Vagina (tissue), 2 donors: ENCODE measurements around the gene GREB1. TPM values are rescaled to one million over a fixed set of nuclear protein-coding genes. Genes with fewer than 3 reads are reported as not detected.

Source experiments
- DNase-seq, 2 donors: peaks; one replicate each; pipeline ENCODE4 v3.0.0-alpha.2; 2017; ENCODE audit errors: extremely low spot score in 2 of 2
- H3K27ac ChIP-seq: fragments of 200-600 bp; sonication (generic); one replicate; pipeline ENCODE4 v1.5.1; 2019
- H3K27me3 ChIP-seq: fragments of 200-600 bp; sonication (generic); one replicate; pipeline ENCODE4 v1.5.1; 2019
- H3K36me3 ChIP-seq, 2 donors: fragments of 200-600 bp; sonication (generic); one replicate each; pipeline ENCODE4 v1.5.1; 2017 to 2019
- H3K4me1 ChIP-seq: fragments of 200-600 bp; sonication (generic); one replicate; pipeline ENCODE4 v1.5.1; 2019
- H3K4me3 ChIP-seq, 2 donors: fragments of 200-600 bp; sonication (generic); 1 replicate in 1 of 2; 2 replicates in 1 of 2; pipeline ENCODE4 v1.5.1; 2016 to 2019
- H3K9me3 ChIP-seq: fragments of 200-600 bp; sonication (generic); one replicate; pipeline ENCODE4 v1.5.1; 2019
- POLR2A ChIP-seq, 2 donors: fragments of 450-650 bp; IDR thresholded peaks; one replicate each; pipeline ENCODE4 v1.6.1; 2017; ENCODE audit warnings: antibody characterized with exemption in 2 of 2, mild to moderate bottlenecking in 2 of 2, moderate library complexity in 2 of 2
- POLR2AphosphoS5 ChIP-seq, 2 donors: sonication (generic); formaldehyde crosslinking; IDR thresholded peaks; one replicate each; pipeline ENCODE4 v1.9.0; 2017; ENCODE audit warnings: antibody characterized with exemption in 2 of 2, mild to moderate bottlenecking in 2 of 2, low read depth in 1 of 2; ENCODE audit not compliant: insufficient read depth in 1 of 2
- intact Hi-C: fragments of 100-400 bp; cut with DNase I; formaldehyde crosslinking; loops from one replicate; pipeline ENCODE4 v1.15.1; 2023
- total RNA-seq: library from RNA; depleted of rRNA; stranded (reverse); fragments of >200 nt; gene quantifications from one replicate; pipeline ENCODE4 v1.2.3, GENCODE V29; 2016
- TF ChIP-seq, protein P1 (sequence below), 3 experiments: fragments of 450-650 bp in 2 of 3; fragments of 200-600 bp in 1 of 3; sonication (generic) in 1 of 3; IDR thresholded peaks; one replicate each; pipeline ENCODE4 v1.5.1; 2017 to 2019; ENCODE audit warnings: antibody characterized with exemption in 3 of 3, mild to moderate bottlenecking in 2 of 3, moderate library complexity in 2 of 3

The GREB1 gene
- total RNA-seq, 1 donor from 2014 or later: 35.4 TPM

DNA sequence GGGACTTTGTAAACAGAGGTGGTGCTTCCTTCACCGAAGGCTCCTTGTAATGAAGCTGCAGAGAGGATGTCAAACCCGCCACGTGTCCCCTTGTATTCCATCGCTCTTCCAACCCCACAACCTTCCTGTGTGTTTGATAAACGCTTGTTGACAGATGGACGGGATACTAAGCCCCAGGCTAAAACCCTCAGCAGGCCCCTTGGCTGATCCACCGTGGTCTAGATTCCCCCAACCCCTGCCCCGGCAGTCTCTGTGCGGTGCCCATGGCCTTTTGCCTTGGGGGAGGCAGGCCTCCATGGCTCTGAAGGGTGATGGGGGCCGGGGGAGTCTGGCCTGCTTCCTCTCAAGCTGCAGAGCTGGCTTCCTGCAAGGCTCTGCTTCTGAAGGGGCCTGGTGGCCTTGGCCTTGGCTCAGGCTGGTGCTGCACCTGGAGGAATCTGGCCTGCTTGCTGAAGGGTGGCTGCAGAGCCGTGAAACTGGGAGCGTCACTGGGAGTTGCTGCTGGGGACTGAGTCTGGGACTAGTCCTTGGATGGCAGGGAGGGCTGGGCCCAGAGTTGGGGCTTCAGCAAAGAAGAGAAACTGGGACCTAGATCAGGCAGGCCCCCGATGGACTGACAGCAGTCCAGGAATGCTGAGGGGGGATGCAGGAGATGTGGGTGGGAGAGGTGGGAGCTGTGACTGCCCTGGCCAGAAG, 145.8 kb downstream of the GREB1 start:
- Histone ChIP-seq H3K4me3 (no peak overlapping the region), H3K4me1 (no peaks in the 10 kb centered on the region), H3K27ac (no peak overlapping the region), H3K27me3 (no peaks in the 10 kb centered on the region), H3K36me3 (no peaks in the 10 kb centered on the region), H3K9me3 (no peaks in the 10 kb centered on the region)
- intact Hi-C loops: no loop called here
- DNase-seq: no peak
- TF ChIP-seq POLR2AphosphoS5 (IDR thresholded peaks at IDR 0.05; ENCODE audit: insufficient read depth in 1 of 2, low read depth in 1 of 2): no peak
- TF ChIP-seq, protein P1, sequence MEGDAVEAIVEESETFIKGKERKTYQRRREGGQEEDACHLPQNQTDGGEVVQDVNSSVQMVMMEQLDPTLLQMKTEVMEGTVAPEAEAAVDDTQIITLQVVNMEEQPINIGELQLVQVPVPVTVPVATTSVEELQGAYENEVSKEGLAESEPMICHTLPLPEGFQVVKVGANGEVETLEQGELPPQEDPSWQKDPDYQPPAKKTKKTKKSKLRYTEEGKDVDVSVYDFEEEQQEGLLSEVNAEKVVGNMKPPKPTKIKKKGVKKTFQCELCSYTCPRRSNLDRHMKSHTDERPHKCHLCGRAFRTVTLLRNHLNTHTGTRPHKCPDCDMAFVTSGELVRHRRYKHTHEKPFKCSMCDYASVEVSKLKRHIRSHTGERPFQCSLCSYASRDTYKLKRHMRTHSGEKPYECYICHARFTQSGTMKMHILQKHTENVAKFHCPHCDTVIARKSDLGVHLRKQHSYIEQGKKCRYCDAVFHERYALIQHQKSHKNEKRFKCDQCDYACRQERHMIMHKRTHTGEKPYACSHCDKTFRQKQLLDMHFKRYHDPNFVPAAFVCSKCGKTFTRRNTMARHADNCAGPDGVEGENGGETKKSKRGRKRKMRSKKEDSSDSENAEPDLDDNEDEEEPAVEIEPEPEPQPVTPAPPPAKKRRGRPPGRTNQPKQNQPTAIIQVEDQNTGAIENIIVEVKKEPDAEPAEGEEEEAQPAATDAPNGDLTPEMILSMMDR (IDR thresholded peaks at IDR 0.05): no peak

DNA sequence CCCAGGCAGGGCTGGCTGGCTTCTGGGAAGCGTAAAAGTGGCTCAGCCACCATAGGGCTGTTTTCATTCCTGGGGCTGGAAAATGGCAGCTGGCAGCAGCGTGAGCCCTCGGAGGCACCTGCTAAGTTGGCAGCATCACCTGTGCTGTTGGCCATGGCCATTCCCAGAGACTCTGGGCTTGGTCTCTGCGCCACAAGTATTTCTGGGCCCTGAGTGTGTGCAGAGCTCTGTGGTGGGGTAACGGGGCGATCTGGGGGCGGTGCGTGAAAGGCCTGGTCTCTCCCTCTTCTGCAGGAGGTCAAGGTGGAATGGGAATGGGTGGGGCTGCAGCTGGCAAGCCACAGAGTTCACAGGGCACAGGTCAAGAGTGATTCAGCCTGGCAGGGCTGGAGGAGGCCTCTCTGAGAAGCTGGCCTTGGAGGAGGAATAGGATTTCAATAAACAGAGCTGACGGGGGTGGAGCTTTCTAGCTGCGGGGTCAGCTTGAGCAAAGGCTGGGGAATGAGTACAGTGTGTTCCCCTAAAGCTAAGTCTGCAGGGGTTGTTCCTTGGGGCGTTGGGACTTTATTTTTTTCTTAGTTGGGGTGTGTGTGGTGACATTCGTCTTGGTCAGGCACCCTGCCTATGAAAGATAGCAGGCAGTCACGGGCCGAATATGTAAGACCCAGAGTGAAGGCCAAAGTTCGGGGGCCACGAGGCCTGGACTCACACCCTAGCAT, 146.5 kb downstream of the GREB1 start:
- no peaks in the 10 kb centered on the region for H3K4me1 ChIP-seq
- no peak for DNase-seq
- intact Hi-C loops: no loop called here
- H3K27me3 ChIP-seq: no peaks in the 10 kb centered on the region
- TF ChIP-seq, protein P1 (IDR thresholded peaks at IDR 0.05): no peak
- TF ChIP-seq POLR2A (IDR thresholded peaks at IDR 0.05) (no peak), POLR2AphosphoS5 (IDR thresholded peaks at IDR 0.05; ENCODE audit: insufficient read depth in 1 of 2, low read depth in 1 of 2) (no peak)
- H3K27ac ChIP-seq: no peak overlapping the region
- no peak overlapping the region for H3K4me3 ChIP-seq
- H3K9me3 ChIP-seq: no peaks in the 10 kb centered on the region
- H3K36me3 ChIP-seq: no peaks in the 10 kb centered on the region

DNA sequence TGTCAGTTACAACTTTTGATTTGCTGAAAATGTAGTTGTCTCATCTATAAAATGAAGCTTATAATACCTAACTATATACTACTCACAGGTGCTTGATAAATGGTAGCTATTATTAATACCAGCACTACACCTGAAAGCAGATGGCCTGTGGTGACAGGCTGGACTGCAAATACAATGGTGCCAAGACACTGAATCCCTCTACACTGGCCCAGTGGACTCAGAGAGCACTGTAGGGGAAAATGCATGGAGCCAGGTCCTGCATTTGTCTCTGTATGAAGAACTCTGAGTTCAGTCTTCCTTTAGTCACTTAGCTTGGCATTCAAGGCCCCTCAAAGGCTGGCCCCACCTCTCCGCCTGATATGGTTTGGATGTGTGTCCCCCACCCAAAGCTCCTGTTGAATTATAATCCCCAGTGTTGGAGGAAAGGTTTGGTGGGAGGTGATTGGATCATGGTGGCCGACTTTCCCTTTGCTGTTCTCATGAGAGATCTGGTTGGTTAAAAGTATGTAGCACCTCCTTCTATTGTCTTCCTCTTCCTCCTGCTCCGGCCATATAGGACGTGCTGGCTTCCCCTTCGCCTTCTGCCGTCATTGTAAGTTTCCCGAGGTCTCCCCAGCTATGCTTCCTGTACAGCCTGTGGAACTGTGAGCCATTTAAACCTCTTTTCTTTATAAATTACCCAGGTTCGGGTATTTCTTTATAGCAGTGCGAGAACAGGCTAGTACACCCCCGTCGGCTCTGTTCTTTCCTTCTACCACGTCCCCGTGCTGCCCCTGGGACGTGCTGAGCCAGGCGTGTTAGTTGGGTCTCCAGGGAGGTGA, 147.3 kb downstream of the GREB1 start:
- Histone ChIP-seq H3K9me3 (no peaks in the 10 kb centered on the region), H3K27me3 (no peaks in the 10 kb centered on the region), H3K36me3 (no peaks in the 10 kb centered on the region), H3K4me1 (no peaks in the 10 kb centered on the region), H3K4me3 (no peak overlapping the region), H3K27ac (no peak overlapping the region)
- TF ChIP-seq, protein P1 (IDR thresholded peaks at IDR 0.05): no peak
- TF ChIP-seq POLR2A (IDR thresholded peaks at IDR 0.05): no peak
- no peak for TF ChIP-seq POLR2AphosphoS5 (IDR thresholded peaks at IDR 0.05; ENCODE audit: insufficient read depth in 1 of 2, low read depth in 1 of 2)
- intact Hi-C loops: no loop called here
- no peak for DNase-seq

DNA sequence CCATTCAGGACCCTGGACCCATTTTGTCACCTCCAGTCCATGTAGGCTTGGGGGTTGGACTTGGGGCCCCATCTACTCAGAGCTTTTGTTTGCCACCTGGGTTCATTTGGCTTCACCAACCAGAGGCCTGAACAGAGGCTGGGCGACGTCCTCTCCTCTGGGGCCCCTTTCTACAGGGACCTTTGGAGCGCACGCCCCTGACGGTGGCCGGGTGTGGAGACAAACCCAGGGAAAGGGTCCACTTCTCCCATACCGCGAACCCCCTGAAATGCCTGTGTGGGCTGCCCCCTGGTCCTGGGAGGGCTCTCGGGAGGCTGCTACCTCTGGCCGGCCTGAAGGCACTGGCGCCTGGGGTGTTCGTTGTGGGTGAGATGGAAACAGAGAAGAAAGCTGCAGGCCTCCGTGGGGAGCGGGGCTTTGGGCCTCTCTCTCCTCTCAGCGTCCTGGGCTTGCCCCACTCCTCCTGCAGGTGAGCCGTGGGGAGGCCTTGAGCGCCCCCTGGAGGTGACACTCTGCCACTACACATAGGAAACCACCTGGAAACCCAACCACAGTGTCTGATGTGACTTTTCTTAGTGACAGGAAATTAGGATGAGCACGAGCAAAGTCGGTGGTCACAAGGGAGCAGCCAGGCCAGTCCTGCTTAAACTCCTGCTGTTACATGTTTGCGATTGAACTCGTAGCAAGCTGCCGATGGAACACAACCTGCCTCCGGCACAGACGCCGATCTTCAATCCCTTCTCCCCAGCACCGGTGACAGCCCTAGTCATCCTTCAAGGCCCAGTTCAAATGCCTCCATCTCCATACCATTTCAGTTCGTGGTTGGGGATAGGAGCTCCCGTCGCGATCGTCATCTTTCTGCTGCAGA, 148.1 kb downstream of the GREB1 start:
- no peak for DNase-seq
- Histone ChIP-seq H3K4me3 (no peak overlapping the region), H3K27ac (no peak overlapping the region), H3K27me3 (no peaks in the 10 kb centered on the region), H3K36me3 (no peaks in the 10 kb centered on the region), H3K9me3 (no peaks in the 10 kb centered on the region), H3K4me1 (no peaks in the 10 kb centered on the region)
- intact Hi-C loops: no loop called here
- TF ChIP-seq POLR2AphosphoS5 (IDR thresholded peaks at IDR 0.05; ENCODE audit: insufficient read depth in 1 of 2, low read depth in 1 of 2) (no peak), POLR2A (IDR thresholded peaks at IDR 0.05) (no peak)
- TF ChIP-seq, protein P1 (IDR thresholded peaks at IDR 0.05): peak in 2 of 3 experiments; percentile 47 to 48
